Fibroblast of the aortic adventitia (primary cell): ENCODE results near the gene PCDH9. TPM values are rescaled to one million over a fixed set of nuclear protein-coding genes. Genes with fewer than 3 reads are reported as not detected.
A peak's percentile ranks its signal among the peaks of the same experiment; 100 is the strongest.

Experiments
- DNase-seq: peaks from one replicate; pipeline ENCODE4 v3.0.0-alpha.2; 2010; ENCODE audit warnings: low read depth
- H3K4me3 ChIP-seq: 2 replicates; pipeline ENCODE4 v1.5.1; 2011; ENCODE audit warnings: low read depth, mild to moderate bottlenecking, control low read depth, low read length, moderate library complexity
- CTCF ChIP-seq: IDR thresholded peaks from 2 replicates; pipeline ENCODE4 v1.5.1; 2011; ENCODE audit warnings: mild to moderate bottlenecking, low read length, control low read depth, inconsistent platforms; ENCODE audit not compliant: insufficient read depth
- total RNA-seq: library from RNA; depleted of rRNA; stranded (reverse); fragments of >200 nt; gene quantifications from 2 replicates; pipeline ENCODE4 v1.2.3, GENCODE V29; 2012; ENCODE audit warnings: low replicate concordance

Gene PCDH9
- 5.0 and 19.0 TPM in 2 replicates for total RNA-seq

DNA sequence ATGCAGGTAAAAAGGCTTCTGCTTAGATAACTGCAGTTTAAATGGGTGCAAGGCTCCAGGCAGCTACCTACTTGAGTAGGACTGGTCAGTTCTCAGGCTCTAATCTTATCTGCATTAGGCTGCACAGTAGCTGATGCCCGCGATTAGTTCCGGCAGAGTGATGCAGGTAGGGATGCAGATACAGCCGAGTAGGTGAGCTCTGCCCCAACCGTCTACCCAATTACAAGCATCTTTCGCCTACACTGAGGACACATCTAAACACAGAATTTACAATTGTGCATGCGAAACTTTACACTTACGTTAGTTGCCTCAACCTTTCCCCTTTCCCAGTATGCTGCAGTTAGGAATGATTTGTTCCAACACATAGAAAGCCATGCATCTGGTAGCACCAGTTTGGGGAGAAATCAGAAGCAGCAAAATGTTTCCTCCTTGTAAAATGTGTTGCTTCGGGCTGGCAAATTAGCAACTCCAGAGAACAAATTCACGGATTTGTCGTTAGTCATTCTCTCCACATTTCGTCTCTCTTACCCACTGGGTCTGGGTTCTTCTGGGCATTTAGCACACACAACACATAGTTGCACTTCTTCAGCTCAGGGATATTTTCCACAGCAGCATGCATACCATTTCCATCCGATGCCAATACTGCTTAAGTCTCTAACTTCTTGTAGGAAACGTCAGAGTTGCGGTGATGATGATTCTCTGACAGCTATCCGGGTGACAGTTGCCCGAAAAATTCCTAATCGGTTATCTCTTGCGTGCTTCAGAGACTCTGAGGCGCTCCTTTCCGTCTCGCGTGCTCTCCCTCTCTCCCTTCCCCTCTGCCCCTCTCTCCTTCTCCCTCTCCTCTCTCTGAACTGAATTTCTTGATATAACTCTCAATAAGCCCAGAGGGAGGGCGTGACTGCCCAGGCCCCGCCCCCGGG is at the start of gene PCDH9:
Gene PCDH9, minus strand, starts transcription at position 856 of the 923 bp plus-strand sequence. CDS start 1,896 bp downstream, outside the sequence.
- DNase-seq, result no peak
- TF ChIP-seq CTCF, result no peak
- peak within 1 kb of the TSS; percentile 94 for H3K4me3 ChIP-seq

GRCh38 chr13:67278235-67278634 is 48.1 kb upstream of the PCDH9 start:
- no peak for TF ChIP-seq CTCF
- DNase-seq, result peak; percentile 98
- H3K4me3 ChIP-seq, result no peak overlapping the region

- DNase-seq, result no peak
- no peak for TF ChIP-seq CTCF
Observed at GRCh38 chr13:67277581-67277980, 47.4 kb upstream of the PCDH9 start.

GRCh38 chr13:67275351-67275960 is 45.3 kb upstream of the PCDH9 start:
- no peak for DNase-seq
- TF ChIP-seq CTCF, result no peak

More at GRCh38 chr13:67277581-67277980, 47.4 kb upstream of the PCDH9 start:
- no peak overlapping the region for H3K4me3 ChIP-seq

GRCh38 chr13:67273001-67273400 is 42.9 kb upstream of the PCDH9 start:
- DNase-seq, result peak; percentile 67
- TF ChIP-seq CTCF, result no peak
- H3K4me3 ChIP-seq, result no peak overlapping the region

More at GRCh38 chr13:67275351-67275960, 45.3 kb upstream of the PCDH9 start:
- H3K4me3 ChIP-seq, result no peak overlapping the region

GRCh38 chr13:67267136-67267535 is 37.0 kb upstream of the PCDH9 start:
- TF ChIP-seq CTCF, result no peak
- DNase-seq, result peak; percentile 21
- no peak overlapping the region for H3K4me3 ChIP-seq
